GM12878 (cell line): ENCODE data around the gene CNRIP1. TPM values are rescaled to one million over a fixed set of nuclear protein-coding genes. Genes with fewer than 3 reads are reported as not detected.

ENCODE experiments used
- ATAC-seq: fragments of 200-7000 bp; cut with Tn5 transposase; 3 replicates; pipeline ENCODE4 v1.9.1; 2020; ENCODE audit warnings: mild to moderate bottlenecking, moderate library complexity
- BruUV-seq: library from RNA; stranded (reverse); fragments of 400-500 nt; replicated peaks from 2 replicates; lab custom pipeline; 2021; lab: Mats Ljungman, UMichigan
- CTCF ChIA-PET: fragments of 300-600 bp; sonication (Branson Sonifier 250); formaldehyde crosslinking; extraction: SDS; loops from one replicate; lab custom pipeline; 2021; ENCODE audit warnings: inconsistent platforms; lab: Yijun Ruan, JAX
- POLR2A ChIA-PET: fragments of 350-600 bp; formaldehyde crosslinking; extraction: SDS; loops from one replicate; lab custom pipeline; 2021; ENCODE audit warnings: inconsistent platforms; lab: Charles Lee
- RAD21 ChIA-PET: fragments of 300-600 bp; sonication (Branson Sonifier 250); formaldehyde crosslinking; loops from one replicate; lab custom pipeline; 2023; ENCODE audit warnings: antibody characterized with exemption; ENCODE audit not compliant: unreplicated experiment; lab: Charles Lee
- SMC1A ChIA-PET: fragments of 300-600 bp; sonication (Branson Sonifier 250); formaldehyde crosslinking; loops from one replicate; lab custom pipeline; 2023; ENCODE audit not compliant: unreplicated experiment, uncharacterized antibody; lab: Charles Lee
- DNase-seq: peaks from one replicate; pipeline ENCODE4 v3.0.0-alpha.2; 2011; ENCODE audit warnings: low read depth, low spot score
- FAIRE-seq: peaks from 3 replicates; lab custom pipeline; 2011; peaks lifted over from hg19 to GRCh38; lab: Jason Lieb, UNC
- H2AFZ ChIP-seq: 2 replicates; pipeline ENCODE4 v1.6.0; 2011; ENCODE audit warnings: low read depth, low read length, control low read depth; ENCODE audit not compliant: control insufficient read depth
- H3K27ac ChIP-seq: 2 replicates; pipeline ENCODE4 v1.5.1; 2011; ENCODE audit warnings: control low read depth; ENCODE audit not compliant: control insufficient read depth, insufficient read depth
- H3K27me3 ChIP-seq, 2 experiments: replicated peaks in 1 of 2; 2 replicates each; pipeline versions ENCODE4 v1.6.0 to v1.6.1; 2011; ENCODE audit warnings: low read length in 1 of 2; ENCODE audit not compliant: control insufficient read depth in 2 of 2, insufficient read depth in 2 of 2
- H3K36me3 ChIP-seq, 2 experiments: 2 replicates each; pipeline ENCODE4 v1.5.1; 2011; ENCODE audit warnings: low read length in 1 of 2; ENCODE audit not compliant: control insufficient read depth in 2 of 2, insufficient read depth in 2 of 2
- H3K4me1 ChIP-seq: 2 replicates; pipeline ENCODE4 v1.6.1; 2011; ENCODE audit warnings: mild to moderate bottlenecking, low read length, moderate library complexity, mixed read lengths; ENCODE audit not compliant: control insufficient read depth, insufficient read depth
- H3K4me2 ChIP-seq: 2 replicates; pipeline ENCODE4 v1.6.0; 2011; ENCODE audit warnings: control low read depth; ENCODE audit not compliant: control insufficient read depth, insufficient read depth
- H3K4me3 ChIP-seq: fragments of 200-600 bp; sonication (generic); 2 replicates; pipeline ENCODE4 v1.5.1; 2016
- H3K79me2 ChIP-seq: 2 replicates; pipeline ENCODE4 v1.6.0; 2011; ENCODE audit warnings: low read length; ENCODE audit not compliant: control insufficient read depth, insufficient read depth
- H3K9ac ChIP-seq: 2 replicates; pipeline ENCODE4 v1.8.0; 2011; ENCODE audit warnings: low read length, control low read depth, mixed read lengths; ENCODE audit not compliant: control insufficient read depth, insufficient read depth
- H3K9me3 ChIP-seq: replicated peaks from 3 replicates; pipeline ENCODE4 v1.5.1; 2011; ENCODE audit warnings: mild to moderate bottlenecking, low read length; ENCODE audit not compliant: control insufficient read depth, insufficient read depth
- H4K20me1 ChIP-seq: 2 replicates; pipeline ENCODE4 v1.6.0; 2011; ENCODE audit not compliant: control insufficient read depth, insufficient read depth
- BHLHE40 ChIP-seq, 2 experiments: fragments of 450-650 bp in 1 of 2; IDR thresholded peaks; 2 replicates each; pipeline ENCODE4 v1.6.1; 2011 to 2017; ENCODE audit warnings: low read depth in 2 of 2, borderline replicate concordance in 1 of 2, improper control_type of control experiment in 1 of 2, low read length in 1 of 2, mild to moderate bottlenecking in 1 of 2
- EGR1 ChIP-seq, 2 experiments: IDR thresholded peaks; 1 replicate in 1 of 2; 2 replicates in 1 of 2; pipeline ENCODE4 v1.6.1; 2011 to 2012; ENCODE audit warnings: low read depth in 2 of 2, low read length in 2 of 2, borderline replicate concordance in 1 of 2, mild to moderate bottlenecking in 1 of 2, moderate library complexity in 1 of 2
- JUNB ChIP-seq: IDR thresholded peaks from 2 replicates; pipeline ENCODE4 v1.6.1; 2016; ENCODE audit warnings: antibody characterized with exemption, mild to moderate bottlenecking
- MYB ChIP-seq: fragments of 150-350 bp; IDR thresholded peaks from 2 replicates; pipeline ENCODE4 v1.6.1; 2014; ENCODE audit warnings: mild to moderate bottlenecking, low read depth, low read length, borderline replicate concordance
- NR2C1 ChIP-seq: fragments of 450-650 bp; IDR thresholded peaks from 2 replicates; pipeline ENCODE4 v1.6.1; 2017; ENCODE audit warnings: antibody characterized with exemption, mild to moderate bottlenecking, moderate library complexity
- NR2C2 ChIP-seq: IDR thresholded peaks from 2 replicates; pipeline ENCODE4 v1.6.1; 2011; ENCODE audit warnings: borderline replicate concordance, low read depth; ENCODE audit not compliant: control insufficient read depth, insufficient read length
- RELB ChIP-seq: fragments of 450-650 bp; IDR thresholded peaks from 2 replicates; pipeline ENCODE4 v1.6.1; 2017; ENCODE audit warnings: low read depth, mild to moderate bottlenecking, moderate library complexity
- SPI1 ChIP-seq: IDR thresholded peaks from 2 replicates; pipeline ENCODE4 v1.6.1; 2011; ENCODE audit warnings: low read depth, mild to moderate bottlenecking, low read length, moderate library complexity, borderline replicate concordance; ENCODE audit not compliant: insufficient read depth
- SUZ12 ChIP-seq: fragments of 200-600 bp; sonication (generic); IDR thresholded peaks from one replicate; pipeline ENCODE4 v1.6.1; 2018; ENCODE audit warnings: antibody characterized with exemption, mild to moderate bottlenecking; ENCODE audit not compliant: unreplicated experiment
- TBL1XR1 ChIP-seq: IDR thresholded peaks from 2 replicates; pipeline ENCODE4 v1.6.1; 2012; ENCODE audit warnings: low read depth, low read length, improper control_type of control experiment
- ZSCAN29 ChIP-seq: fragments of 450-650 bp; IDR thresholded peaks from 2 replicates; pipeline ENCODE4 v1.6.1; 2017; ENCODE audit warnings: mild to moderate bottlenecking, moderate library complexity
- WGBS: methylation state at CpG from one replicate; pipeline ENCODE4 v1.1.6; 2016; ENCODE audit warnings: low lambda C conversion rate; ENCODE audit not compliant: insufficient replicate concordance, insufficient coverage; ENCODE audit errors: missing lambda C conversion rate; 5-methylcytosine and 5-hydroxymethylcytosine counted together
- in situ Hi-C: fragments of 300-500 bp; cut with MboI; formaldehyde crosslinking; loops from 9 replicates; pipeline ENCODE4 v1.14.3; 2018; ENCODE audit warnings: mixed read lengths
- intact Hi-C: fragments of 100-400 bp; cut with micrococcal nuclease; formaldehyde crosslinking; loops from one replicate; pipeline ENCODE4 v1.14.2; 2022; ENCODE audit not compliant: unreplicated experiment
- polyA plus RNA-seq, 11 experiments: library from polyadenylated mRNA; depleted of rRNA in 4 of 11; unstranded in 6 of 11; stranded (reverse) in 5 of 11; fragments of >200 nt; fragmentation: Nextera tagmentation in 4 of 11; fragmentation: Illumina TruSeq in 1 of 11; extraction: Ambion mirVana in 4 of 11; extraction: Trizol in 1 of 11; gene quantifications; 1 replicate in 1 of 11; 2 replicates in 10 of 11; pipeline versions ENCODE4 v1.2.1 to v1.2.3, GENCODE V29; 2011 to 2016; ENCODE audit warnings: inconsistent platforms in 2 of 11, missing spikeins in 2 of 11, low read depth in 1 of 11
- total RNA-seq, 4 experiments: library from RNA; depleted of rRNA in 3 of 4; stranded (reverse); fragments of >200 nt in 3 of 4; fragmentation: Illumina TruSeq in 1 of 4; extraction: Trizol in 1 of 4; gene quantifications; 2 replicates each; pipeline versions ENCODE4 v1.2.1 to v1.2.3, GENCODE V29; 2013 to 2021
- TF ChIP-seq, protein P1 (sequence below): IDR thresholded peaks from 2 replicates; pipeline ENCODE4 v1.6.1; 2012; ENCODE audit warnings: improper control_type of control experiment, low read depth, low read length; ENCODE audit not compliant: insufficient replicate concordance

CNRIP1 gene
- total and polyA plus RNA-seq, 10 of the 15 experiments (the other 5 are each of a cell fraction or from before 2014, with no cell fraction given): not detected

DNA sequence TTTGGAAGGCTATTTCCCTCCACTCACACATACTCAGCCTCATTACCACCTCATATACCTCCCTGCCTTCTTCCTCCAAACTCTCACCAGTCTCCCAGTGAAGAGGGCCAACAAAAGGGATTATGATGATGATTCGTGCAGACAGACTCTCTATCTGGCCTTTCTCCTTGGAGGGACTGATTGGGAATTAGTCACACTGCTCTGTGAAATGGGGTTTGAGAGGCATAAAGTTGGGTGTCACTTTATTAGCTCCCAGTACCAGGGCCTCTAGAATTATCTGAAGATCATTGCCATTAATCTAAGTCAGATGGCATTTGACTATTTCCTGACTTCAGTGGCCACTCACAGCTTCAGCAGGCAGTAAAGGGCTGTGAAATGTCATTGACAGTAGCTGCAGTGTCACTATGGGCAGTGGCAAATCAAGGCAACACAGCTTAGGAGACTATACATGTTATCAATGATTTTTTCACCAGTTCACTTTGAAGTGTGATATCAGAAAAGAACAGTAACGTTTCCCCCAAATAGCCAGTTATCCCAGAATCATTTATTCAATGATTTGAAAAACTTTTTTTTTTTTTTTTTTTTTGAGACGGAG is 17.4 kb downstream of the CNRIP1 start:
- H3K4me3 ChIP-seq: no peak overlapping the region
- no peak for FAIRE-seq
- no peaks in the 10 kb centered on the region; a peak in 1 of 4 replicates for H3K27me3 ChIP-seq
- H4K20me1 ChIP-seq: no peaks in the 10 kb centered on the region
- POLR2A ChIA-PET: no interaction called here
- BruUV-seq: no TSS peak
- no peak overlapping the region for H2AFZ ChIP-seq
- in situ Hi-C loops: no loop called here
- TF ChIP-seq JUNB (no peak), SUZ12 (no peak), SPI1 (no peak), NR2C1 (no peak), EGR1 (IDR thresholded peaks at IDR 0.05; ENCODE audit: borderline replicate concordance in 1 of 2, low read depth in 2 of 2, low read length in 2 of 2) (no peak), NR2C2 (no peak), MYB (no peak), ZSCAN29 (no peak), TBL1XR1 (no peak), RELB (no peak), BHLHE40 (IDR thresholded peaks at IDR 0.05; ENCODE audit: borderline replicate concordance in 1 of 2, low read depth in 2 of 2, low read length in 1 of 2) (no peak)
- TF ChIP-seq, protein P1, sequence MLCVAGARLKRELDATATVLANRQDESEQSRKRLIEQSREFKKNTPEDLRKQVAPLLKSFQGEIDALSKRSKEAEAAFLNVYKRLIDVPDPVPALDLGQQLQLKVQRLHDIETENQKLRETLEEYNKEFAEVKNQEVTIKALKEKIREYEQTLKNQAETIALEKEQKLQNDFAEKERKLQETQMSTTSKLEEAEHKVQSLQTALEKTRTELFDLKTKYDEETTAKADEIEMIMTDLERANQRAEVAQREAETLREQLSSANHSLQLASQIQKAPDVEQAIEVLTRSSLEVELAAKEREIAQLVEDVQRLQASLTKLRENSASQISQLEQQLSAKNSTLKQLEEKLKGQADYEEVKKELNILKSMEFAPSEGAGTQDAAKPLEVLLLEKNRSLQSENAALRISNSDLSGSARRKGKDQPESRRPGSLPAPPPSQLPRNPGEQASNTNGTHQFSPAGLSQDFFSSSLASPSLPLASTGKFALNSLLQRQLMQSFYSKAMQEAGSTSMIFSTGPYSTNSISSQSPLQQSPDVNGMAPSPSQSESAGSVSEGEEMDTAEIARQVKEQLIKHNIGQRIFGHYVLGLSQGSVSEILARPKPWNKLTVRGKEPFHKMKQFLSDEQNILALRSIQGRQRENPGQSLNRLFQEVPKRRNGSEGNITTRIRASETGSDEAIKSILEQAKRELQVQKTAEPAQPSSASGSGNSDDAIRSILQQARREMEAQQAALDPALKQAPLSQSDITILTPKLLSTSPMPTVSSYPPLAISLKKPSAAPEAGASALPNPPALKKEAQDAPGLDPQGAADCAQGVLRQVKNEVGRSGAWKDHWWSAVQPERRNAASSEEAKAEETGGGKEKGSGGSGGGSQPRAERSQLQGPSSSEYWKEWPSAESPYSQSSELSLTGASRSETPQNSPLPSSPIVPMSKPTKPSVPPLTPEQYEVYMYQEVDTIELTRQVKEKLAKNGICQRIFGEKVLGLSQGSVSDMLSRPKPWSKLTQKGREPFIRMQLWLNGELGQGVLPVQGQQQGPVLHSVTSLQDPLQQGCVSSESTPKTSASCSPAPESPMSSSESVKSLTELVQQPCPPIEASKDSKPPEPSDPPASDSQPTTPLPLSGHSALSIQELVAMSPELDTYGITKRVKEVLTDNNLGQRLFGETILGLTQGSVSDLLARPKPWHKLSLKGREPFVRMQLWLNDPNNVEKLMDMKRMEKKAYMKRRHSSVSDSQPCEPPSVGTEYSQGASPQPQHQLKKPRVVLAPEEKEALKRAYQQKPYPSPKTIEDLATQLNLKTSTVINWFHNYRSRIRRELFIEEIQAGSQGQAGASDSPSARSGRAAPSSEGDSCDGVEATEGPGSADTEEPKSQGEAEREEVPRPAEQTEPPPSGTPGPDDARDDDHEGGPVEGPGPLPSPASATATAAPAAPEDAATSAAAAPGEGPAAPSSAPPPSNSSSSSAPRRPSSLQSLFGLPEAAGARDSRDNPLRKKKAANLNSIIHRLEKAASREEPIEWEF: no peak
- TF ChIP-seq, all 136 proteins: peak for 0
- CTCF ChIA-PET: interaction anchor here (0.9 to 1.4 kb wide), 2 partner anchors 8 to 16 kb away, joined by 3 to 6 read pairs; no protein-coding TSS in a partner anchor
- SMC1A ChIA-PET: interaction anchor here (1.1 to 1.3 kb wide), 6 partner anchors 8 to 57 kb away, joined by 3 to 5 read pairs (median 3); no protein-coding TSS in a partner anchor
- intact Hi-C loops: no loop called here
- H3K9me3 ChIP-seq: no peaks in the 10 kb centered on the region
- no peaks in the 10 kb centered on the region for H3K36me3 ChIP-seq
- no peak overlapping the region for H3K4me2 ChIP-seq
- H3K27ac ChIP-seq: no peak overlapping the region
- ATAC-seq (no peak), DNase-seq (no peak)
- no peak overlapping the region for H3K9ac ChIP-seq
- 40% methylated on average over 2 of the region's 3 CpGs for WGBS
- H3K4me1 ChIP-seq: no peaks in the 10 kb centered on the region
- RAD21 ChIA-PET: no interaction called here
- H3K79me2 ChIP-seq: no peaks in the 10 kb centered on the region
